ENCODE data around the gene CDK16. TPM values are rescaled to one million over a fixed set of nuclear protein-coding genes. Genes with fewer than 3 reads are reported as not detected.

Gene CDK16
- total RNA-seq, 6 experiments from 2014 or later: 14.6 to 37.4 (median 29.5) TPM

GRCh38 chrX:47199286-47199685 is 19.2 kb upstream of the CDK16 start:
- H3K36me3 ChIP-seq: peaks cover 9 to 60% (median 39%) of the 10 kb centered on the region in 4 donors
- 95% methylated on average over 9 of the region's 10 CpGs for WGBS (ENCODE audit: insufficient coverage, low coverage, low lambda C conversion rate, missing lambda C conversion rate)
- no peak for ATAC-seq

GRCh38 chrX:47200385-47201150 is 17.9 kb upstream of the CDK16 start:
- Histone ChIP-seq H3K4me1 (peaks cover 0 to 28% (median 0%) of the 10 kb centered on the region in 4 donors), H3K9me3 (no peaks in the 10 kb centered on the region), H3K27me3 (no peaks in the 10 kb centered on the region), H3K4me3 (no peak overlapping the region), H3K27ac (peak overlapping the region in 1 of 3 donors; percentile 50), H3K36me3 (peaks cover 9 to 72% (median 41%) of the 10 kb centered on the region in 4 donors)
- TF ChIP-seq POLR2A (IDR thresholded peaks at IDR 0.05) (no peak), CTCF (IDR thresholded peaks at IDR 0.05) (peak in 2 of 4 donors; percentile 8 to 15)
- no CpG with 5 or more reads among the region's 9 CpGs for WGBS (ENCODE audit: insufficient coverage, low coverage, low lambda C conversion rate, missing lambda C conversion rate)
- intact Hi-C loops (cut with DNase I): no loop called here
- ATAC-seq: peak; percentile 41 to 85 (median 70)
- no peak for DNase-seq

More at GRCh38 chrX:47199286-47199685, 19.2 kb upstream of the CDK16 start:
- Histone ChIP-seq H3K4me1 (peaks cover 0 to 39% (median 0%) of the 10 kb centered on the region in 4 donors), H3K27me3 (no peaks in the 10 kb centered on the region), H3K4me3 (no peak overlapping the region), H3K9me3 (no peaks in the 10 kb centered on the region), H3K27ac (no peak overlapping the region)
- TF ChIP-seq POLR2A (IDR thresholded peaks at IDR 0.05): no peak
- no peak for TF ChIP-seq CTCF (IDR thresholded peaks at IDR 0.05)
- no peak for DNase-seq
- intact Hi-C loops (cut with DNase I): no loop called here

GRCh38 chrX:47201345-47201944 is 17.0 kb upstream of the CDK16 start:
- Histone ChIP-seq H3K4me3 (no peak overlapping the region), H3K9me3 (no peaks in the 10 kb centered on the region), H3K27me3 (no peaks in the 10 kb centered on the region), H3K27ac (no peak overlapping the region), H3K36me3 (peaks cover 9 to 81% (median 45%) of the 10 kb centered on the region in 4 donors), H3K4me1 (peaks cover 0 to 19% (median 0%) of the 10 kb centered on the region in 4 donors)
- DNase-seq: no peak
- no peak for TF ChIP-seq POLR2A (IDR thresholded peaks at IDR 0.05)
- TF ChIP-seq CTCF (IDR thresholded peaks at IDR 0.05): no peak
- ATAC-seq: no peak
- 62% methylated on average over 4 of the region's 9 CpGs for WGBS (ENCODE audit: insufficient coverage, low coverage, low lambda C conversion rate, missing lambda C conversion rate)
- intact Hi-C loops (cut with DNase I): no loop called here

- TF ChIP-seq POLR2A (IDR thresholded peaks at IDR 0.05) (no peak), CTCF (IDR thresholded peaks at IDR 0.05) (no peak)
- WGBS (ENCODE audit: insufficient coverage, low coverage, low lambda C conversion rate, missing lambda C conversion rate): 93% methylated on average over 5 of the region's 11 CpGs
- Histone ChIP-seq H3K9me3 (no peaks in the 10 kb centered on the region), H3K4me3 (no peak overlapping the region), H3K36me3 (peaks cover 9 to 88% (median 51%) of the 10 kb centered on the region in 4 donors), H3K27me3 (no peaks in the 10 kb centered on the region), H3K27ac (no peak overlapping the region), H3K4me1 (peaks cover 0 to 10% (median 0%) of the 10 kb centered on the region in 4 donors)
- intact Hi-C loops (cut with DNase I): no loop called here
- DNase-seq (no peak), ATAC-seq (no peak)
These were observed 16.2 kb upstream of the CDK16 start for GRCh38 chrX:47202316-47202715.
